CD4-positive, alpha-beta T cell (primary cell): ENCODE results near the gene LGR6. TPM values are rescaled to one million over a fixed set of nuclear protein-coding genes. Genes with fewer than 3 reads are reported as not detected.
"Not testable (repeated sequence)": the region's sequence is repeated elsewhere in the genome, so short reads cannot be mapped to it uniquely, and the experiment has no call there.

Experiments used
- ATAC-seq: fragments of 200-7000 bp; cut with Tn5 transposase; one replicate; pipeline ENCODE4 v1.10.0; 2022; ENCODE audit warnings: mild to moderate bottlenecking; ENCODE audit not compliant: poor library complexity
- CTCF ChIA-PET: fragments of 350-600 bp; sonication (Branson Sonifier 250); formaldehyde crosslinking; loops from one replicate; lab custom pipeline; 2021; ENCODE audit warnings: antibody characterized with exemption, inconsistent platforms; lab: Charles Lee
- POLR2A ChIA-PET: fragments of 350-600 bp; sonication (Branson Sonifier 250); formaldehyde crosslinking; loops from one replicate; lab custom pipeline; 2021; ENCODE audit warnings: antibody characterized with exemption, inconsistent platforms; lab: Charles Lee
- DNase-seq, 14 experiments: peaks; one replicate each; pipeline ENCODE4 v3.0.0-alpha.2; 2013 to 2020; ENCODE audit warnings: mixed read lengths in 2 of 14
- H3K27ac ChIP-seq, 2 donors: one replicate each; pipeline versions ENCODE4 v1.5.1 to v1.7.0; 2013; ENCODE audit warnings: low read length in 2 of 2, low read depth in 1 of 2, mild to moderate bottlenecking in 1 of 2
- H3K27me3 ChIP-seq, 2 experiments: 1 replicate in 1 of 2; 2 replicates in 1 of 2; pipeline versions ENCODE4 v1.6.1 to v1.7.0; 2013; ENCODE audit warnings: low read length in 2 of 2, control low read depth in 1 of 2, mild to moderate bottlenecking in 1 of 2, moderate library complexity in 1 of 2; ENCODE audit not compliant: insufficient read depth in 2 of 2, control insufficient read depth in 1 of 2
- H3K36me3 ChIP-seq: one replicate; pipeline ENCODE4 v1.6.1; 2013; ENCODE audit warnings: low read length, control low read depth; ENCODE audit not compliant: insufficient read depth
- H3K4me1 ChIP-seq: one replicate; pipeline ENCODE4 v1.6.1; 2013; ENCODE audit warnings: low read length, control low read depth; ENCODE audit not compliant: insufficient read depth
- H3K4me3 ChIP-seq: one replicate; pipeline ENCODE4 v1.5.1; 2013; ENCODE audit warnings: mild to moderate bottlenecking, low read length, moderate library complexity
- H3K9me3 ChIP-seq, 2 experiments: 1 replicate in 1 of 2; 2 replicates in 1 of 2; pipeline versions ENCODE4 v1.6.1 to v1.7.0; 2013; ENCODE audit warnings: low read length in 2 of 2, mild to moderate bottlenecking in 2 of 2, control low read depth in 1 of 2, moderate library complexity in 1 of 2; ENCODE audit not compliant: control insufficient read depth in 1 of 2, insufficient read depth in 1 of 2
- H3K27ac Mint-ChIP-seq: one replicate; pipeline ENCODE4 v1.8.0; 2020; ENCODE audit warnings: mixed read lengths
- H3K27me3 Mint-ChIP-seq: one replicate; pipeline ENCODE4 v1.8.0; 2021; ENCODE audit warnings: mixed read lengths
- H3K36me3 Mint-ChIP-seq: one replicate; pipeline ENCODE4 v1.8.0; 2021; ENCODE audit warnings: low read depth, mixed read lengths
- H3K4me1 Mint-ChIP-seq: one replicate; pipeline ENCODE4 v1.8.0; 2021; ENCODE audit warnings: low read depth, mixed read lengths
- H3K4me3 Mint-ChIP-seq: one replicate; pipeline ENCODE4 v1.8.0; 2020; ENCODE audit warnings: mild to moderate bottlenecking, mixed read lengths
- H3K9me3 Mint-ChIP-seq: one replicate; pipeline ENCODE4 v1.8.0; 2020; ENCODE audit warnings: mixed read lengths
- CTCF ChIP-seq: fragments of 200-600 bp; IDR thresholded peaks from one replicate; pipeline ENCODE4 v1.8.0; 2022; ENCODE audit warnings: antibody characterized with exemption, mild to moderate bottlenecking
- intact Hi-C, 2 experiments: fragments of 100-400 bp; cut with DNase I in 1 of 2; cut with micrococcal nuclease in 1 of 2; formaldehyde crosslinking; loops; one replicate each; pipeline versions ENCODE4 v1.15.1 to v1.9.0; 2023 to 2025; cut with DNase I, micrococcal nuclease
- total RNA-seq, 174 experiments: library from RNA in 2 of 174; stranded (reverse) in 2 of 174; gene quantifications; one replicate each; pipeline ENCODE4 v1.2.3 and lab custom pipeline; 2021 to 2026

Gene LGR6
- total RNA-seq, 2 experiments from 2014 or later, result 0.19 to 0.45 TPM

GRCh38 chr1:202189001-202189790 is 4.4 kb upstream of the LGR6 start:
- Histone ChIP-seq H3K36me3 (no peaks in the 10 kb centered on the region), H3K4me1 (peaks cover 18% of the 10 kb centered on the region), H3K27me3 (peaks cover 11 to 15% of the 10 kb centered on the region in 2 experiments), H3K27ac (no peak overlapping the region), H3K4me3 (no peak overlapping the region), H3K9me3 (no peaks in the 10 kb centered on the region)
- Mint-ChIP-seq H3K27me3 (peaks cover 12% of the 10 kb centered on the region), H3K36me3 (no peaks in the 10 kb centered on the region), H3K4me3 (no peak overlapping the region), H3K4me1 (peaks cover 11% of the 10 kb centered on the region), H3K27ac (no peak overlapping the region), H3K9me3 (no peaks in the 10 kb centered on the region)
- peak; percentile 78 for TF ChIP-seq CTCF
- ATAC-seq (peak; percentile 74), DNase-seq (peak; percentile 61 to 87 (median 74))
- ChIA-PET CTCF (interaction anchor here (0.7 to 2.6 kb wide), 8 partner anchors 11 to 530 kb away, joined by 3 to 15 read pairs (median 4); partner anchors contain the start of genes PTPN7 and UBE2T), POLR2A (no interaction called here)
- intact Hi-C loops, result loop anchor here in 1 of 2 experiments (1.0 kb wide), 2 partner anchors 126 to 530 kb away; no protein-coding TSS in a partner anchor

- Mint-ChIP-seq H3K4me3 (no peak overlapping the region), H3K27ac (no peak overlapping the region), H3K4me1 (peaks cover 4% of the 10 kb centered on the region), H3K36me3 (no peaks in the 10 kb centered on the region), H3K9me3 (no peaks in the 10 kb centered on the region), H3K27me3 (peaks cover 21% of the 10 kb centered on the region)
- Histone ChIP-seq H3K36me3 (no peaks in the 10 kb centered on the region), H3K4me1 (peaks cover 11% of the 10 kb centered on the region), H3K27me3 (peaks cover 17 to 18% of the 10 kb centered on the region in 2 experiments), H3K4me3 (no peak overlapping the region), H3K27ac (no peak overlapping the region), H3K9me3 (no peaks in the 10 kb centered on the region)
- TF ChIP-seq CTCF, result no peak
- no peak for DNase-seq
- CTCF ChIA-PET, result interaction anchor here (0.8 to 2.6 kb wide), 4 partner anchors 25 to 152 kb away, joined by 3 to 15 read pairs (median 6); partner anchors contain the start of gene UBE2T
- POLR2A ChIA-PET, result no interaction called here
- intact Hi-C loops, result loop anchor here in 1 of 2 experiments (1.0 kb wide), 2 partner anchors 125 to 529 kb away; no protein-coding TSS in a partner anchor
- no peak for ATAC-seq
These were observed 3.5 kb upstream of the LGR6 start for GRCh38 chr1:202189918-202190715.

GRCh38 chr1:202191391-202191790 is 2.2 kb upstream of the LGR6 start:
- H3K9me3 Mint-ChIP-seq, H3K4me1 Mint-ChIP-seq, H3K27ac Mint-ChIP-seq, H3K36me3 ChIP-seq, H3K9me3 ChIP-seq, H3K4me3 Mint-ChIP-seq, H3K4me3 ChIP-seq, POLR2A ChIA-PET, CTCF ChIA-PET, intact Hi-C loops, DNase-seq, H3K36me3 Mint-ChIP-seq, ATAC-seq, H3K27ac ChIP-seq: not testable (repeated sequence)
- Histone ChIP-seq H3K27me3 (peaks cover 20% of the 10 kb centered on the region in 2 experiments), H3K4me1 (peaks cover 11% of the 10 kb centered on the region)
- H3K27me3 Mint-ChIP-seq, result peaks cover 32% of the 10 kb centered on the region
